ENCODE measurements around the gene GABBR2. TPM values are rescaled to one million over a fixed set of nuclear protein-coding genes. Genes with fewer than 3 reads are reported as not detected.

GABBR2 gene
- total and polyA plus RNA-seq, 2 of the 8 experiments (the other 6 are each of a cell fraction or from before 2014, with no cell fraction given) = 0.50 to 1.2 TPM

DNA sequence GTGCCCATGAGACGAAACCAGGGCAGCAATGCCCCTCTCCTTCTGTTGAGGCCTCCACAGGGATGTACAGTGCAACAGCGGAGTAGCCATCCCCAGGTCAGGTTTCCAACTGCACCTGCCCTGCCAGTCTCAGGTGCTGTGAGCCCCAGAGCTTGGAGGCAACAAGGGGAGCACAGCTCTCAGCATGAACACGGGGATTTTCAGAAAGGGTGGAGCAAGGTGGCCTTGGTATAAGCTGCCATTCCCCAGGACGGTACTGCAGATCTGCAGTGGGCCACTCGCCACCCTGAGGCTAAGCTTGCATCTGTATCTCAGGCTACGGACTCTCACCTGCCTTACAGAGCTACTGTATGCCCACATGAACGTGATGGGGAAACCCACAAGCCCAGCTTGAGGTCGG is 103.6 kb downstream of the GABBR2 start (continued):
- TF ChIP-seq, protein P1, sequence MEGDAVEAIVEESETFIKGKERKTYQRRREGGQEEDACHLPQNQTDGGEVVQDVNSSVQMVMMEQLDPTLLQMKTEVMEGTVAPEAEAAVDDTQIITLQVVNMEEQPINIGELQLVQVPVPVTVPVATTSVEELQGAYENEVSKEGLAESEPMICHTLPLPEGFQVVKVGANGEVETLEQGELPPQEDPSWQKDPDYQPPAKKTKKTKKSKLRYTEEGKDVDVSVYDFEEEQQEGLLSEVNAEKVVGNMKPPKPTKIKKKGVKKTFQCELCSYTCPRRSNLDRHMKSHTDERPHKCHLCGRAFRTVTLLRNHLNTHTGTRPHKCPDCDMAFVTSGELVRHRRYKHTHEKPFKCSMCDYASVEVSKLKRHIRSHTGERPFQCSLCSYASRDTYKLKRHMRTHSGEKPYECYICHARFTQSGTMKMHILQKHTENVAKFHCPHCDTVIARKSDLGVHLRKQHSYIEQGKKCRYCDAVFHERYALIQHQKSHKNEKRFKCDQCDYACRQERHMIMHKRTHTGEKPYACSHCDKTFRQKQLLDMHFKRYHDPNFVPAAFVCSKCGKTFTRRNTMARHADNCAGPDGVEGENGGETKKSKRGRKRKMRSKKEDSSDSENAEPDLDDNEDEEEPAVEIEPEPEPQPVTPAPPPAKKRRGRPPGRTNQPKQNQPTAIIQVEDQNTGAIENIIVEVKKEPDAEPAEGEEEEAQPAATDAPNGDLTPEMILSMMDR (IDR thresholded peaks at IDR 0.05; ENCODE audit: control extremely low read depth in 1 of 3, insufficient read depth in 1 of 3, low read depth in 1 of 3, low read length in 3 of 3) = no peak
- TF ChIP-seq BACH1 (IDR thresholded peaks at IDR 0.05; ENCODE audit: low read length) (no peak), MAFK (IDR thresholded peaks at IDR 0.05; ENCODE audit: low read depth, low read length) (no peak), CTBP2 (IDR thresholded peaks at IDR 0.05; ENCODE audit: borderline replicate concordance, insufficient read depth, insufficient read length, low read length) (no peak), SIN3A (conservative IDR thresholded peaks at IDR 0.05 in 1 of 2, IDR thresholded peaks at IDR 0.05 in 1 of 2; ENCODE audit: low read depth in 1 of 2, low read length in 2 of 2) (no peak), EGR1 (IDR thresholded peaks at IDR 0.05; ENCODE audit: borderline replicate concordance, low read depth, low read length) (no peak), EZH2 (IDR thresholded peaks at IDR 0.05; ENCODE audit: low read depth, low read length, severe bottlenecking) (no peak), KDM5A (IDR thresholded peaks at IDR 0.05; ENCODE audit: low read length) (no peak)

Data from H1 (cell line).